22Rv1 (cell line): Measurements from ENCODE around the gene PIP5K1B.

Source experiments
- H3K27ac ChIP-seq: fragments of 450-650 bp; 2 replicates; pipeline ENCODE4 v1.5.1; 2017
- CTCF ChIP-seq: fragments of 450-650 bp; IDR thresholded peaks from 2 replicates; pipeline ENCODE4 v1.5.1; 2017; ENCODE audit warnings: mild to moderate bottlenecking
- ZFX ChIP-seq: fragments of 450-650 bp; IDR thresholded peaks from 2 replicates; pipeline ENCODE4 v1.6.1; 2017; ENCODE audit warnings: antibody characterized with exemption, borderline replicate concordance

The PIP5K1B gene

DNA sequence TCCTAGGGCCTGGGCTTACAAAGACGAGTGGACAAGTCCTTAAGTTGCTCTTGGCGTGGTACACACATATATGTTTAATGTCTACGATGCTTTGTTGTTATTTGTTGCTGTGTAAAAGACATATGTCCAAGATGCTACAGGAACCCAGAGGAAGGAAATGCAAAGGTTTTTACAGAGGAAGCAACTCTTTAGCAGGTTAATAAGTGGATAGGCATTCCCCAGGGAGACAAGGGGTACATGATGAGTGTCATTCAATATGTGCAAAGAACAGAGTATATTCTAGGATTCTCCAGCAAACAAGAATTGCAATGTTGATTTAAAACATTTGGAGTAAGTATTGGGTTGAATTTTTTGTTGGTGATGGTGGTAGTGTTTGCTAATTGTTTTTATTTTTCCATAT lies 92.1 kb downstream of the PIP5K1B start:
- H3K27ac ChIP-seq: no peak overlapping the region
- TF ChIP-seq ZFX: no peak
- no peak for TF ChIP-seq CTCF

DNA sequence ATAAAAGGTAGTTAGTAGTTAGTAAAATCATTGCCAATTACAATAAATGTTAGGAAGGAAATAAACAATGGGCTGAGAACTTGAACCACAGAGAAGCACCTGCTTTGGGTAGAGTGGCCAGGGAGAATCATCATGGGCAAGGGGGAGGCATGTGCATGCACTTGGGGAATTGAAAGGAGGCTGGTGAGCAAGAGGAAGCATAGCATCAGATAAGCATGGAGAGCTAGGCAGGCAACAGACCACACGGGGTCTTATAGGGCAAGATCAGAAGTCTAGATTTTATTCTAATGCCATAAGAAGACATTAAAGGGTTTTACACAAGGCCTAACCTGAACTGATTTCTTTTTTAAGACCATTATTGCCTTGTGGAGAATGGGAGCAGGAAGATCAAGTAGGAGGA lies 93.4 kb downstream of the PIP5K1B start:
- H3K27ac ChIP-seq: no peak overlapping the region
- TF ChIP-seq ZFX: no peak
- TF ChIP-seq CTCF: no peak

GRCh38 chr9:68800836-68801235 lies 95.8 kb downstream of the PIP5K1B start:
- TF ChIP-seq ZFX (no peak), CTCF (no peak)
- H3K27ac ChIP-seq: no peak overlapping the region

DNA sequence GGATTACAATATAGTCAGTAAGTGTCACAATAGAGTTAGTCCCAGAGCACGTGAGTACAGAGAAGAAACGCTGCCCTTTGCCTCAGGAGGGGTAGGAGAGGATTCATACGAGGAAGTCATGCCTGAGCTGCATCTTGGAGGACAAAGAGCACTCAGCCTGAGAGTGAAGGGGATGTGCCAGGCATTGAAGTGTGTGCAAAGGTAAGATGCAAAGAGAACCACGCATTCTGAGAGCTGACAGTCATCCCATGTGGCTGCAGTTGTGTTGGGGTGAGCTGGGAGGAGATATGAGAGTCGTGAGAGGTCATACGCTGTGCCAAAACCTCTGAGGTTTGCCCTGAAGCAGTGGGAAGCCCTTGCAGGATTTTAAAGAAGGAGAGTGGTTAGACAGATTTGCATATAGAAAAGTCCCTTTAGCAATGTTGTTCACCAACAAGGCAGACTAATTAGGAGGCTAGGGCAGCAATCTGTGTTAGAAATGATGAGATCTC lies 97.5 kb downstream of the PIP5K1B start:
- H3K27ac ChIP-seq: no peak overlapping the region
- TF ChIP-seq CTCF (no peak), ZFX (no peak)

DNA sequence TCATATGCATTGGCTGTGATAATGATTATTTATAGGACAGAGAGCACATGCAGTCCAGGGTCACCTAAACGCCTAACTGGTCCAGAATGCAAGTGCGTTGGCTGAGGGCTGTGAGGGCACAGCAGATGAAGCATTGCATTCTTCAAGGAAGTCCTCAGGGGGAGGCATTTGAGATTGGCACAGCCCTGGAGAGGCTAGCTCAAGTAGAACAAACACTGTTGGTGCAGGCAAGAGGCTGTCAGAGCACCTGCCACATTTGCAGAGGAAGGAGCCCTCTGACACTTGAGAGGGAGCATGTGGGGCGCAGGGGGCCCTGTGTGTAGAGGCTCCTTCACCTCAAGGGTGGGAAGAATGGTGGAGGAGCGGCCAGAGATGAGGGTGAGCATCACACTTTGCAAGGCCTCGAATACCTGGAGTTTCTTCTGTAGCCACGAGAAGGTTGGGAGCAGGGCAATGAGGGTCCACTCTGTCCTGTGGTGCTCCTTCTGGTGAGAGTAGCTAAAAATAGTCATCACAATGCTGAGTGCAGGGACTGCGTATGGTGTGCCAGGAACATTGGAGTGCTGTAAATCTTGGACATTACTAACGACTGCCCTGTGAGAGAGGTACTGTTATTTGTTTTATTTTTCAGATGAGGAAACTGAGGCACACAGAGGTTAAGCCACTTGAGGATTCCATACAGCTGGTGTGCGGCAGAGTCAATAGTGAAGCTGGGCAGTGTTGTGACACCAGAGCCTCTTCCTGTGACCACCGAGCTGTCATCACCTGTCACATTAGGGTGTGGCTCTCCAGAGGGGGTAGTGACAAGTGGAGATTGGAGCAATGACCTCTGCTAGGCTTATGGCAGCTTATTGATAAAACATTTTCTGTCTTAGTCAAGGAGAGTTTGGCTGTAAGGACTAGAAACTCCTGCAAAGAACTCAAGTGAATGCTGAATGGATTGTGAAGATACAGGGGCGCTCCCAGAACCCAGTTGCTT lies 100.2 kb downstream of the PIP5K1B start:
- no peak overlapping the region for H3K27ac ChIP-seq
- TF ChIP-seq CTCF (no peak), ZFX (no peak)

- no peak overlapping the region for H3K27ac ChIP-seq
- TF ChIP-seq ZFX: no peak
- TF ChIP-seq CTCF: no peak
These were observed 101.0 kb downstream of the PIP5K1B start for GRCh38 chr9:68805890-68806517.
